Stimulated activated CD4-positive, alpha-beta T cell treated with anti-CD3 and anti-CD28 coated beads, Interleukin-1b, Interleukin-23, amount 100 ng/mL, for 1 hour (primary cell): ENCODE data around the gene PRDM16.

Experiments used
- DNase-seq, 2 donors: peaks; one replicate each; pipeline ENCODE4 v3.0.0-alpha.2; 2020; ENCODE audit warnings: low read depth in 2 of 2

The PRDM16 gene

GRCh38 chr1:3370856-3371703, 302.1 kb downstream of the PRDM16 start:
- DNase-seq, result no peak

DNA sequence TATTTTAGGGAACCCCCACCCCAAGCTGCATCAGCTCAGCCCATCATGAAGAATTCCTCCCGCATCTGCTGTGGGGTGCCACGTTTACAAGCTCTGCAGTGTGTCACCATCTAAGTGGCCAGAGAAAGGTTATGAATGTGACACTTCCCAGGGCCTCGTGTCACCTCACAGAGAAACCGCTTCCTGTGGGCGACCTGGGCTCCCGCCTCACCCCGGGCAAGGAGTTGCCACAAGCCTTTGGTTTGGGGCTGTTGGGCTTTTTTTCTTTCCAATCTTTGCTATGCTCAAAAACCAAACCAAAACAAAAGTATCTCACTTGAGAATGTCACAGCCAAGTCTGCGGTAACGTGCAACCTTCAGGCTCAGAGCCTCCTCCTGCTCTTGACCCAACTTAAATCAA, 303.3 kb downstream of the PRDM16 start:
- DNase-seq, result no peak

GRCh38 chr1:3373175-3373574, 304.2 kb downstream of the PRDM16 start:
- DNase-seq, result no peak

- no peak for DNase-seq
Observed at GRCh38 chr1:3373700-3374405, 304.9 kb downstream of the PRDM16 start.

- DNase-seq, result no peak
Observed at GRCh38 chr1:3375245-3375644, 306.2 kb downstream of the PRDM16 start.

- no peak for DNase-seq
Observed at GRCh38 chr1:3377166-3377565, 308.2 kb downstream of the PRDM16 start.

DNA sequence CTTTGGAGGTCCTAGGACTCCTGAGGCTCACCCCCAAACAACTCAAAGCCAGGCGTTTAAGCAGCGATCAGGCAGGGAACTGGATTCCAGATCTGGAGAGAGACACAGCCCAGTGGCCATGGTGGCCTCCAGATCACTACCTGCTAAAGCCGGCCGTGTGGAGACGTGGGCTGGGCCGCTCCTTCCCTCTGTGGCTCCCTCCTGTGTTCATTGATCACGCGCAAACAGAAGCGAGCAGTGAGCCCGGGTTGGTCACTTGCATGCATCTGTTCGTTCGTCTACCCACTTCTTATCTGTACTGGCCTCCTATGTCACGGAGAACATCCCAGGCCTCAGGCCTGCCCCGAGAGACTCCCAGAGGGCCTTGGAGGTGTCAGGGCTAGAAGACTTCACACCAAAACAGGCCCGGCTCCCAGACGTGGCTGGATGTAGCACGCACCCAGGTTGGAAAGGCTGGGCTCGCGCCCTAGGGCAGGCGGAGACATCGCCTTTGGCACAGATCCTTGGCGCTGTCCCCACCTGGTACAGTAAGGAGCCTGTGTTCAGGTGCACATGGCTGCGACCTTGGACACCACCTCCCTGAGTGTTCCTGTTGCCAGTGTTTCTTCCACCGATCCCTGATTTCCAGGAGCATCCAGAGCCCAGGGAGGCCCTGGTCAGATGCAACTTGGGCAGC, 308.7 kb downstream of the PRDM16 start:
- no peak for DNase-seq

- no peak for DNase-seq
Observed at GRCh38 chr1:3378411-3379208, 309.6 kb downstream of the PRDM16 start.

DNA sequence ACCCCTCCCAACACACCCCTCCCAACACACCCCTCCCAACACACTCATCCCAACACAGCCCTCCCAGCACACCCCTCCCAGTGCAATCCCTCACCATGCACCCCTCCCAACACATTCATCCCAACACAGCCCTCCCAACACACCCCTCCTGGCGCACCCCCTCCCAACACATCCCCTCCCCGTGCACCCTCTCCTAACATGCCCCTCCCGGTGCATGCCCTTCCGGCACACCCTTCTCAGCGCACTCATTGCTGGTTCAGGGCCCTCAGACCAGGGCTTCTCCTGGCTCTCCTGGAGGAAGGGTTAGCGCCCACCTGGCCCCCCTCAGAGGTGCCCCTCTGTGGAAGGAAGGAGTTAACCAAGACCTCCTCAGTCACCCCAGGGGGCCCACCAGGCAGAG, 310.9 kb downstream of the PRDM16 start:
- DNase-seq, result no peak

- DNase-seq, result no peak
Observed at GRCh38 chr1:3380469-3380868, 311.5 kb downstream of the PRDM16 start.

GRCh38 chr1:3381901-3382300, 312.9 kb downstream of the PRDM16 start:
- DNase-seq, result no peak

GRCh38 chr1:3382326-3383057, 313.5 kb downstream of the PRDM16 start:
- DNase-seq, result no peak

DNA sequence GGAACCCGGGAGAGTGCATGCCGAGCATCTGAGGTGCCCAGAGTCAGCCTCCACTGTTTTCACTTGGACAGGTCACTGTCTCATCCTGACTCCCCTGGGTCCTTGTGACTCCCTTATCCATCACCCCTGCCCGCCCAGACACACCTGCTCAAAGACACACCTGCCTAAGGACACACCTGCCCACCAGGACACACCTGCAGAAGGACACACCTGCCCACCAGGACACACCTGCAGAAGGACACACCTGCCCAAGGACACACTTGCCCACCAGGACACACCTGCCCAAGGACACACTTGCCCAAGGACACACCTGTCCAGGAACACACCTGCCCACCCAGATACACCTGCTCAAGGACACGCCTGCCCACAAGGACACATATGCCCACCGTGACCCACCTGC, 314.7 kb downstream of the PRDM16 start:
- DNase-seq, result no peak

DNA sequence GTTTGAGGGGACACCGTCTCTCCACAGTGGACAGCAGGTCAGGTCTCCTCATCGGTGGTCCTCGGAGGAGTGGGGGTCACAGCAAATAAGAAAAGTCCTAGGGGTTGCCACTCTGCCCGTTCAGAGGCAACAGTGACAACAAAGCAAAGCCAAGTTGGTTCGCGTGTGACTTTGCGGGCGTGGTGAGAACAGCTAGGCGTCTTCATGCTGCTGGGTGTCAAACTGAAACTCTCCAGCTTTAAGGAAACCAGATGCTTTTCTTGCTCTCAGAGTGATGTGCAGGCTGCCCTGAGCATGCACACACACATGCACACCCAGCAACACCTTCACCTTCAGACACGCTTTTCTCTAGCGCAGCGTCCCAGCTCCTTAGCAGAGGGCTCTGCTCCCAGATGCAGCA, 315.4 kb downstream of the PRDM16 start:
- no peak for DNase-seq

DNA sequence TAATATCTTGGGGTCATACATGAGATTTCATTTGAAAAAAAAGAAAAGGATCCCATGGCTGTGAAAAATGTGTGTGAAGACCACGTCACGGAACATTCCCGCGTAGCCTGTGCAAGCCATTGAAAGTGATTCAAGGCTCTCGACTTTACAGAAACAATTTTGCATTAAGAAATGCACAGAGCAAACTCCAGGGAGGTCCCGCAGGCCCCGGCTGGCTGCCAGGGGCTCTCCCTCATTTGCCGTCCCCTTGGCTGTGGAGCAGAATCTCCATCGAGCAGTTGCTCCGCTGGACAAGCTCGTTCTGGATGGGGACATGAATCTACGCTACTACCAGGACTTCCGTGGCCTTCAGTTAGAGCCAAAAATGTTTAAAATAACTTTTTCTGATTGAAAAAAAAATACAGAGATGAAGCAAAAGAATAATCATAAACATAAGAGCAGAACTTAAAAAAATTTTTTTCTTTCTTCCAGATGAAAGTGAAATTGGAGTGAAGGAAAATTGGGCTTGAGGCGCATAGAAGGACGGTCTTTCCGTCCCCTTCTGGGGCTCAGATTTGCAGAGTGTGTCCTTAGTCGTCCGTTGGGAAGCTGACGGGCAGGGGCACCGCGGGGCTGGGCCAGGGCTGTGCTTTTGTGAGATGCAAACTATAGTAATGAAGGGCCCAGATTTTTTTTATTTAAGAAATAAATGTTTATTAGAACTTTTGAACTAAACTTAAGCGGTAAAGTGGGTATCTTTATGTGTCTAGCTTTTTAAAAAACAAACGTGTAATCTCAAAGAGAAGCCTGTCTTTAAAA, 317.4 kb downstream of the PRDM16 start:
- DNase-seq, result no peak

DNA sequence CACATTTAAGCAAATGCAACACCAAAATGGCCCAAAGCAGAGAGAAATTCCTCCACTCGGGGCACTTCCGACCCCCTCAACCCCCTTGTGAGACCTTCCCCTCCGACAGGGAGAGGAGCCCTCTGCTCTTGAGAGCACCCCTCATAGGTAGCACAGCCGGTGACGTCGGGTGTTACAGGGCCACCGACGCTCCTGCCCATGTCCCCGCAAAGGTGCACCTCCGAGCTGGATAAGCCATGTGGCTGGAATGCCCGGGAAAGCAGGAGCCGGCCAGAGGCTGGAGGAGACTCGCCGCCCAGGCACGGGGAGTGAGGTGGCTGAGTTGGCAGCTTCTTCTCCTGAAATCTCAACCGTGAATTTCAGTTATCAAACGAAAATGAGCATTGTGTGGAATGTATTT, 318.4 kb downstream of the PRDM16 start:
- no peak for DNase-seq

- no peak for DNase-seq
Observed at GRCh38 chr1:3389093-3389833, 320.3 kb downstream of the PRDM16 start.

DNA sequence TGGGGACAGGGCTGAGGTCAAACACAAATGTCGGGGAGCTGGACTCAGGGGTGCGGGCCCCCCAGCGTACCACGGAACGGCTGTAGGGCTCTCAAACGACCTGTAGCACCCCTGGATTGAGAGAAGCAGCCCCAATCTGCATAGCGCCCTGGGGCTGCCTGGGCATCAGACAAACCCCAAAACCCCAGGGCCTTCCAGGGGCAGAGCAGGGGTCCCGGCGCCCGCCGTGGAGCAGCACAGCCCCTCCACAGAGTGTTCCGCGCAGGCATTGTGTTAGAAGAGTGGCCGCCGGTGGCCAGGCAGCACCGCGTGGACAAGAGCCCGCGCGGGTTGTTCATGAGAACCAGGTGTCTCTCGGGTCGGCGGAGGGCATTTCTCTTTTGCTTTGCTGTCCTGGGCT, 321.3 kb downstream of the PRDM16 start:
- DNase-seq, result no peak

DNA sequence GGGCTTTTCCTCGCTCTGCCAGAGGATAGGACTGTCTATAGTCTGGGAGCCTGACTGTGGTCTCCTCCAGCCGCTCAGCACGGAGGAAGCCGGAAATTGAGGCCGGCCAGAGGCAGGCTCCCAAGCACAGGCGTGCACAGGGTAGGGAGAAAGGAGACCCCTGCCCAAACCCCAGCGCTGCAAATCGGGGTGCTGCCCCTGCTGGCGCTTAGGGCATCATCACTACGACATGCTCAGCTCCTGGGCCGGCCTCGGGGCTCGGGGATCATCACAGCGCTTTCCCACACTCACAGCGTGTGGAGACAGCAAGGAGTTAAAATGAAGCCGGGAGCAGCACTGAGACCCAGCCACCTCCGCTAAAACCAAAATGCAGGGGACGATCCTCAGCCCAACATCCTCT, 322.7 kb downstream of the PRDM16 start:
- DNase-seq, result no peak
